HG03097 (cell line): ENCODE results near the gene CYB5R3.
"Not testable (repeated sequence)": the region's sequence is repeated elsewhere in the genome, so short reads cannot be mapped to it uniquely, and the experiment has no call there.

Experiments
- ATAC-seq: cut with Tn5 transposase; IDR thresholded peaks from one replicate; pipeline ENCODE4 v1.9.1; 2021; ENCODE audit not compliant: unreplicated experiment, low FRiP score

CYB5R3 gene

GRCh38 chr22:42608136-42608822, 40.9 kb downstream of the CYB5R3 start:
- ATAC-seq = no peak

GRCh38 chr22:42607641-42608040, 41.6 kb downstream of the CYB5R3 start:
- not testable (repeated sequence) for ATAC-seq

GRCh38 chr22:42604403-42604802, 44.8 kb downstream of the CYB5R3 start:
- no peak for ATAC-seq

- no peak for ATAC-seq
Measured at GRCh38 chr22:42603427-42603826, 45.8 kb downstream of the CYB5R3 start.

- no peak for ATAC-seq
Measured at GRCh38 chr22:42602470-42602869, 46.7 kb downstream of the CYB5R3 start.

- no peak for ATAC-seq
Measured at GRCh38 chr22:42601879-42602465, 47.2 kb downstream of the CYB5R3 start.

- no peak for ATAC-seq
Measured at GRCh38 chr22:42596863-42597530, 52.2 kb downstream of the CYB5R3 start.

- no peak for ATAC-seq
Measured at GRCh38 chr22:42596336-42596735, 52.9 kb downstream of the CYB5R3 start.

GRCh38 chr22:42595434-42595833, 53.8 kb downstream of the CYB5R3 start:
- no peak for ATAC-seq

- no peak for ATAC-seq
Measured at GRCh38 chr22:42591987-42592386, 57.2 kb downstream of the CYB5R3 start.

GRCh38 chr22:42587588-42588175, 61.5 kb downstream of the CYB5R3 start:
- ATAC-seq = no peak

- ATAC-seq = no peak
Measured at GRCh38 chr22:42586381-42586780, 62.8 kb downstream of the CYB5R3 start.

- ATAC-seq = no peak
Measured at GRCh38 chr22:42585096-42585495, 64.1 kb downstream of the CYB5R3 start.

GRCh38 chr22:42584364-42584940, 64.7 kb downstream of the CYB5R3 start:
- no peak for ATAC-seq

GRCh38 chr22:42582987-42583386, 66.2 kb downstream of the CYB5R3 start:
- no peak for ATAC-seq

- ATAC-seq = peak; percentile 46
Measured at GRCh38 chr22:42581762-42582716, 67.2 kb downstream of the CYB5R3 start.

GRCh38 chr22:42581194-42581761, 67.9 kb downstream of the CYB5R3 start:
- ATAC-seq = peak; percentile 26

GRCh38 chr22:42580040-42580439, 69.2 kb downstream of the CYB5R3 start:
- not testable (repeated sequence) for ATAC-seq

GRCh38 chr22:42577623-42578240, 71.5 kb downstream of the CYB5R3 start:
- no peak for ATAC-seq
